HCT116 (cell line): ENCODE results near the gene FBXO31. TPM values are rescaled to one million over a fixed set of nuclear protein-coding genes. Genes with fewer than 3 reads are reported as not detected.

Experiments
- ATAC-seq: fragments of 200-7000 bp; cut with Tn5 transposase; 2 replicates; pipeline ENCODE4 v1.9.1; 2020; ENCODE audit warnings: mild to moderate bottlenecking, moderate library complexity
- BruUV-seq: library from RNA; stranded (reverse); fragments of 400-500 nt; replicated peaks from 2 replicates; lab custom pipeline; 2021; lab: Mats Ljungman, UMichigan
- CTCF ChIA-PET: fragments of 300-600 bp; sonication (Branson Sonifier 250); formaldehyde crosslinking; loops from one replicate; lab custom pipeline; 2021; ENCODE audit warnings: antibody characterized with exemption; lab: Charles Lee
- POLR2A ChIA-PET: fragments of 300-600, 350-600 bp; sonication (Branson Sonifier 250); formaldehyde crosslinking; loops from one replicate; lab custom pipeline; 2021; ENCODE audit warnings: antibody characterized with exemption; lab: Charles Lee
- RAD21 ChIA-PET, 2 experiments: fragments of 300-600 bp; sonication (Branson Sonifier 250); formaldehyde crosslinking; loops; one replicate each; lab custom pipeline; 2023; ENCODE audit warnings: low total read pairs in 2 of 2; ENCODE audit not compliant: uncharacterized antibody in 2 of 2, unreplicated experiment in 2 of 2, low non-redundant PET in 1 of 2; lab: Charles Lee
- DNase-seq: peaks from one replicate; pipeline ENCODE4 v3.0.0-alpha.2; 2010; ENCODE audit warnings: low read depth, low spot score
- H2AFZ ChIP-seq: fragments of 200-600 bp; shearing (Covaris generic), sonication (generic); 2 replicates; pipeline ENCODE4 v1.6.1; 2017; ENCODE audit warnings: low read depth, mixed run types, mixed read lengths, antibody characterized with exemption, low read length; ENCODE audit not compliant: poor library complexity, severe bottlenecking
- H3K27ac ChIP-seq: 2 replicates; pipeline ENCODE4 v1.5.1; 2012; ENCODE audit warnings: low read depth, low read length
- H3K27me3 ChIP-seq: fragments of 200-600 bp; sonication (generic); 2 replicates; pipeline ENCODE4 v1.6.1; 2016; ENCODE audit warnings: mixed run types, low read length, mixed read lengths; ENCODE audit not compliant: insufficient read depth
- H3K36me3 ChIP-seq, 2 experiments: fragments of 200-500 bp in 1 of 2; fragments of 200-600 bp in 1 of 2; sonication (Bioruptor generic) in 1 of 2; sonication (generic) in 1 of 2; 2 replicates each; pipeline versions ENCODE4 v1.5.1 to v1.6.1; 2014 to 2016; ENCODE audit warnings: low read length in 2 of 2, inconsistent platforms in 1 of 2, mixed read lengths in 1 of 2, mixed run types in 1 of 2; ENCODE audit not compliant: insufficient read depth in 2 of 2, control insufficient read depth in 1 of 2
- H3K4me1 ChIP-seq, 2 experiments: fragments of 200-600 bp in 1 of 2; sonication (generic) in 1 of 2; 2 replicates each; pipeline versions ENCODE4 v1.5.1 to v1.6.1; 2012 to 2017; ENCODE audit warnings: low read length in 2 of 2, inconsistent platforms in 1 of 2, mild to moderate bottlenecking in 1 of 2, mixed read lengths in 1 of 2, mixed run types in 1 of 2, moderate library complexity in 1 of 2; ENCODE audit not compliant: insufficient read depth in 2 of 2, control insufficient read depth in 1 of 2
- H3K4me2 ChIP-seq: fragments of 200-600 bp; sonication (generic); 2 replicates; pipeline ENCODE4 v1.6.1; 2017; ENCODE audit warnings: mixed run types, low read length, mixed read lengths
- H3K4me3 ChIP-seq, 2 experiments: fragments of 200-600 bp in 1 of 2; sonication (generic) in 1 of 2; replicated peaks in 1 of 2; 2 replicates each; pipeline ENCODE4 v1.5.1; 2011 to 2016; ENCODE audit warnings: low read length in 2 of 2, control low read depth in 1 of 2, low read depth in 1 of 2, mild to moderate bottlenecking in 1 of 2, mixed read lengths in 1 of 2, mixed run types in 1 of 2
- H3K79me2 ChIP-seq: fragments of 200-600 bp; sonication (generic); 2 replicates; pipeline ENCODE4 v1.6.1; 2017; ENCODE audit warnings: mild to moderate bottlenecking, mixed run types, low read length, moderate library complexity, mixed read lengths; ENCODE audit not compliant: insufficient read depth
- H3K9ac ChIP-seq: fragments of 200-600 bp; sonication (generic); 2 replicates; pipeline ENCODE4 v1.6.1; 2016; ENCODE audit warnings: low read length, mixed read lengths
- H3K9me2 ChIP-seq: fragments of 200-600 bp; sonication (generic), shearing (Covaris generic); 2 replicates; pipeline ENCODE4 v1.6.1; 2017; ENCODE audit warnings: mixed run types, mild to moderate bottlenecking, moderate library complexity; ENCODE audit not compliant: insufficient read depth
- H3K9me3 ChIP-seq, 2 experiments: fragments of 200-500 bp in 1 of 2; fragments of 200-600 bp in 1 of 2; sonication (Bioruptor generic) in 1 of 2; sonication (generic) in 1 of 2; 2 replicates each; pipeline ENCODE4 v1.6.1; 2014 to 2017; ENCODE audit warnings: low read length in 2 of 2, mixed read lengths in 2 of 2, inconsistent platforms in 1 of 2, low read depth in 1 of 2, mild to moderate bottlenecking in 1 of 2, mixed run types in 1 of 2, moderate library complexity in 1 of 2; ENCODE audit not compliant: control insufficient read depth in 1 of 2, insufficient read depth in 1 of 2
- H4K20me1 ChIP-seq: fragments of 200-600 bp; sonication (generic), shearing (Covaris generic); 2 replicates; pipeline ENCODE4 v1.6.1; 2017; ENCODE audit warnings: mixed run types, mild to moderate bottlenecking, moderate library complexity; ENCODE audit not compliant: insufficient read depth
- CEBPB ChIP-seq: IDR thresholded peaks from 2 replicates; pipeline ENCODE4 v1.6.1; 2012; ENCODE audit warnings: low read depth
- EGR1 ChIP-seq: IDR thresholded peaks from 2 replicates; pipeline ENCODE4 v1.6.1; 2012; ENCODE audit warnings: low read depth
- EZH2 ChIP-seq: fragments of 200-600 bp; sonication (generic); IDR thresholded peaks from 2 replicates; pipeline ENCODE4 v1.6.1; 2017; ENCODE audit warnings: antibody characterized with exemption, mixed run types
- EZH2phosphoT487 ChIP-seq: fragments of 200-600 bp; IDR thresholded peaks from 2 replicates; pipeline ENCODE4 v1.6.1; 2018; ENCODE audit warnings: antibody characterized with exemption, borderline replicate concordance
- FOSL1 ChIP-seq: IDR thresholded peaks from 2 replicates; pipeline ENCODE4 v1.6.1; 2012; ENCODE audit warnings: low read depth
- JUND ChIP-seq: IDR thresholded peaks from 2 replicates; pipeline ENCODE4 v1.6.1; 2012
- POLR2A ChIP-seq: IDR thresholded peaks from 2 replicates; pipeline ENCODE4 v1.7.0; 2011; ENCODE audit warnings: borderline replicate concordance; ENCODE audit not compliant: insufficient read depth, insufficient read length; ENCODE audit errors: extremely low read depth
- POLR2AphosphoS5 ChIP-seq: IDR thresholded peaks from 2 replicates; pipeline ENCODE4 v1.6.1; 2011; ENCODE audit warnings: mild to moderate bottlenecking, low read depth, low read length, moderate library complexity
- RAD21 ChIP-seq: IDR thresholded peaks from 2 replicates; pipeline ENCODE4 v1.6.1; 2012; ENCODE audit warnings: low read depth, mild to moderate bottlenecking
- SIN3A ChIP-seq: IDR thresholded peaks from 2 replicates; pipeline ENCODE4 v1.6.1; 2012; ENCODE audit warnings: low read depth
- SP1 ChIP-seq: IDR thresholded peaks from 2 replicates; pipeline ENCODE4 v1.6.1; 2012; ENCODE audit warnings: low read depth
- TCF7L2 ChIP-seq: IDR thresholded peaks from 2 replicates; pipeline ENCODE4 v1.7.0; 2011; ENCODE audit warnings: borderline replicate concordance, inconsistent platforms; ENCODE audit not compliant: insufficient read depth, insufficient read length; ENCODE audit errors: extremely low read depth
- YY1 ChIP-seq: IDR thresholded peaks from 2 replicates; pipeline ENCODE4 v1.6.1; 2011; ENCODE audit warnings: low read length, low read depth, moderate library complexity, mild to moderate bottlenecking; ENCODE audit not compliant: insufficient replicate concordance; ENCODE audit errors: extremely low read depth
- ZFX ChIP-seq: fragments of 450-650 bp; IDR thresholded peaks from 2 replicates; pipeline ENCODE4 v1.6.1; 2017
- ZNF274 ChIP-seq: fragments of 200-500 bp; sonication (Bioruptor generic); IDR thresholded peaks from 2 replicates; pipeline ENCODE4 v1.6.1; 2014; ENCODE audit warnings: mild to moderate bottlenecking, low read depth, low read length, inconsistent platforms
- intact Hi-C: fragments of 100-400 bp; cut with micrococcal nuclease; formaldehyde crosslinking; loops from 2 replicates; pipeline ENCODE4 v1.10.0; 2022
- total RNA-seq: library from RNA; stranded (reverse); gene quantifications from one replicate; pipeline ENCODE4 v1.2.1, GENCODE V29; 2021; ENCODE audit not compliant: unreplicated experiment
- TF ChIP-seq, protein P1 (sequence below): IDR thresholded peaks from 2 replicates; pipeline ENCODE4 v1.6.1; 2012
- TF ChIP-seq, protein P2 (sequence below): IDR thresholded peaks from 2 replicates; pipeline ENCODE4 v1.6.1; 2012; ENCODE audit warnings: low read depth
- TF ChIP-seq, protein P3 (sequence below): IDR thresholded peaks from 2 replicates; pipeline ENCODE4 v1.6.1; 2011; ENCODE audit warnings: mild to moderate bottlenecking, low read length, moderate library complexity; ENCODE audit not compliant: insufficient replicate concordance; ENCODE audit errors: extremely low read depth
- TF ChIP-seq, protein P4 (sequence below): IDR thresholded peaks from 2 replicates; pipeline ENCODE4 v1.6.1; 2012

Gene FBXO31
- total RNA-seq, 1 experiment from 2014 or later: 52.1 TPM

DNA sequence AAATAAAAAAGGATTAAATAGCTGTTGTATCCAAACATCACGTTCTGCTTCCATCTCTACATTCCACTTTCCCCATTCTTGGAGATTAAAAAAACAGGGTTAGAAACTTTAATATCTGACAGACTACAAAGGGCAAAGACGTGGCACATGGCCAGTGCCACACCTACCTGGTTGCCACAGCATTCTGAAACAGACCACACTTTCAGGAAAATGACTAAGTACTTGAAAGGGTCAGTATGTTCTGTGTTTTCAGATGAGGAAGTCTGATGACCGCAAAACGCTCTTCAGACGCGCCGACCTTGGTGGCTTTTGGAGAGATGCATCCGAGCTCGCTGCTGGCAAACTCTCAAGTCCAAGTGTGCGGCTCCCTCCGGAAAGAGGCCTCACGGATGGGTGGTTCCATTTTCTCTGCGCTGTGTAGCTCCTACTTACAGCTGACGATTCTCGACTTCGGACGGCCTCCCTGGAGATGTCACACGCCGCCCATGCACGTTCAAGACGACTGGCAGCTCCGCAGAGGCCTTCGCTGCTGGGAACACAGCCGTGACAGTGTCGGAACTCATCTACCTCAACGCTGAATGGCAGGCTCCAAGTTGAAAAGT, 24.0 kb upstream of the FBXO31 start:
- Histone ChIP-seq H3K27ac (peak overlapping the region; percentile 12; the same call in 1 of the 2 replicates), H3K4me3 (peak overlapping the region in 1 of 2 experiments; percentile 24; a peak in 2 of 4 replicates), H3K9me2 (no peaks in the 10 kb centered on the region), H3K79me2 (no peaks in the 10 kb centered on the region), H3K9ac (peak overlapping the region; percentile 30), H3K36me3 (peaks cover 25% of the 10 kb centered on the region in 2 experiments), H3K27me3 (no peaks in the 10 kb centered on the region), H3K4me2 (peak overlapping the region; percentile 68), H2AFZ (no peak overlapping the region), H3K4me1 (peaks cover 24 to 42% of the 10 kb centered on the region in 2 experiments), H4K20me1 (peaks cover 25% of the 10 kb centered on the region), H3K9me3 (no peaks in the 10 kb centered on the region)
- ATAC-seq (peak; percentile 93), DNase-seq (peak; percentile 100)
- BruUV-seq: no TSS peak
- CTCF ChIA-PET: interaction anchor here (1.3 to 2.1 kb wide), 5 partner anchors 9 to 228 kb away, joined by 3 to 28 read pairs (median 11); no protein-coding TSS in a partner anchor
- intact Hi-C loops: loop anchor here (5.0 kb wide), 1 partner anchor 50 kb away; no protein-coding TSS in a partner anchor
- RAD21 ChIA-PET: interaction anchor here in 1 of 2 experiments (0.9 kb wide), 1 partner anchor 229 kb away, joined by 6 read pairs; no protein-coding TSS in a partner anchor
- POLR2A ChIA-PET: interaction anchor here (1.3 to 2.0 kb wide), 4 partner anchors 9 to 19 kb away, joined by 4 to 13 read pairs (median 6); no protein-coding TSS in a partner anchor
- TF ChIP-seq, protein P1, sequence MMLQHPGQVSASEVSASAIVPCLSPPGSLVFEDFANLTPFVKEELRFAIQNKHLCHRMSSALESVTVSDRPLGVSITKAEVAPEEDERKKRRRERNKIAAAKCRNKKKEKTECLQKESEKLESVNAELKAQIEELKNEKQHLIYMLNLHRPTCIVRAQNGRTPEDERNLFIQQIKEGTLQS: peak; percentile 49; the same call in 1 of the 2 replicates
- TF ChIP-seq RAD21 (peak; percentile 31; the same call in 1 of the 2 replicates), POLR2AphosphoS5 (peak; percentile 84), ZFX (no peak), JUND (peak; percentile 97), POLR2A (no peak), EZH2 (no peak), EGR1 (peak; percentile 54; the same call in 1 of the 2 replicates), SIN3A (peak; percentile 99), FOSL1 (peak; percentile 88), ZNF274 (no peak), CEBPB (peak; percentile 97), TCF7L2 (peak; percentile 99), YY1 (peak; percentile 35), SP1 (peak; percentile 94), EZH2phosphoT487 (no peak)
- TF ChIP-seq, protein P2, sequence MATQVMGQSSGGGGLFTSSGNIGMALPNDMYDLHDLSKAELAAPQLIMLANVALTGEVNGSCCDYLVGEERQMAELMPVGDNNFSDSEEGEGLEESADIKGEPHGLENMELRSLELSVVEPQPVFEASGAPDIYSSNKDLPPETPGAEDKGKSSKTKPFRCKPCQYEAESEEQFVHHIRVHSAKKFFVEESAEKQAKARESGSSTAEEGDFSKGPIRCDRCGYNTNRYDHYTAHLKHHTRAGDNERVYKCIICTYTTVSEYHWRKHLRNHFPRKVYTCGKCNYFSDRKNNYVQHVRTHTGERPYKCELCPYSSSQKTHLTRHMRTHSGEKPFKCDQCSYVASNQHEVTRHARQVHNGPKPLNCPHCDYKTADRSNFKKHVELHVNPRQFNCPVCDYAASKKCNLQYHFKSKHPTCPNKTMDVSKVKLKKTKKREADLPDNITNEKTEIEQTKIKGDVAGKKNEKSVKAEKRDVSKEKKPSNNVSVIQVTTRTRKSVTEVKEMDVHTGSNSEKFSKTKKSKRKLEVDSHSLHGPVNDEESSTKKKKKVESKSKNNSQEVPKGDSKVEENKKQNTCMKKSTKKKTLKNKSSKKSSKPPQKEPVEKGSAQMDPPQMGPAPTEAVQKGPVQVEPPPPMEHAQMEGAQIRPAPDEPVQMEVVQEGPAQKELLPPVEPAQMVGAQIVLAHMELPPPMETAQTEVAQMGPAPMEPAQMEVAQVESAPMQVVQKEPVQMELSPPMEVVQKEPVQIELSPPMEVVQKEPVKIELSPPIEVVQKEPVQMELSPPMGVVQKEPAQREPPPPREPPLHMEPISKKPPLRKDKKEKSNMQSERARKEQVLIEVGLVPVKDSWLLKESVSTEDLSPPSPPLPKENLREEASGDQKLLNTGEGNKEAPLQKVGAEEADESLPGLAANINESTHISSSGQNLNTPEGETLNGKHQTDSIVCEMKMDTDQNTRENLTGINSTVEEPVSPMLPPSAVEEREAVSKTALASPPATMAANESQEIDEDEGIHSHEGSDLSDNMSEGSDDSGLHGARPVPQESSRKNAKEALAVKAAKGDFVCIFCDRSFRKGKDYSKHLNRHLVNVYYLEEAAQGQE: no peak
- TF ChIP-seq, protein P3, sequence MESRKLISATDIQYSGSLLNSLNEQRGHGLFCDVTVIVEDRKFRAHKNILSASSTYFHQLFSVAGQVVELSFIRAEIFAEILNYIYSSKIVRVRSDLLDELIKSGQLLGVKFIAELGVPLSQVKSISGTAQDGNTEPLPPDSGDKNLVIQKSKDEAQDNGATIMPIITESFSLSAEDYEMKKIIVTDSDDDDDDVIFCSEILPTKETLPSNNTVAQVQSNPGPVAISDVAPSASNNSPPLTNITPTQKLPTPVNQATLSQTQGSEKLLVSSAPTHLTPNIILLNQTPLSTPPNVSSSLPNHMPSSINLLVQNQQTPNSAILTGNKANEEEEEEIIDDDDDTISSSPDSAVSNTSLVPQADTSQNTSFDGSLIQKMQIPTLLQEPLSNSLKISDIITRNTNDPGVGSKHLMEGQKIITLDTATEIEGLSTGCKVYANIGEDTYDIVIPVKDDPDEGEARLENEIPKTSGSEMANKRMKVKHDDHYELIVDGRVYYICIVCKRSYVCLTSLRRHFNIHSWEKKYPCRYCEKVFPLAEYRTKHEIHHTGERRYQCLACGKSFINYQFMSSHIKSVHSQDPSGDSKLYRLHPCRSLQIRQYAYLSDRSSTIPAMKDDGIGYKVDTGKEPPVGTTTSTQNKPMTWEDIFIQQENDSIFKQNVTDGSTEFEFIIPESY: peak; percentile 43
- TF ChIP-seq, protein P4, sequence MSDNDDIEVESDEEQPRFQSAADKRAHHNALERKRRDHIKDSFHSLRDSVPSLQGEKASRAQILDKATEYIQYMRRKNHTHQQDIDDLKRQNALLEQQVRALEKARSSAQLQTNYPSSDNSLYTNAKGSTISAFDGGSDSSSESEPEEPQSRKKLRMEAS: peak; percentile 95
